Measurements from ENCODE around the gene SLC1A5.
"Not testable (repeated sequence)": the region's sequence is repeated elsewhere in the genome, so short reads cannot be mapped to it uniquely, and the experiment has no call there.

SLC1A5 gene

GRCh38 chr19:46788262-46788967 lies at the start of gene SLC1A5:
Gene SLC1A5, minus strand, starts transcription at chr19:46788594. Its CDS starts 629 bp downstream, at chr19:46787965.
- DNase-seq (ENCODE audit: low read depth) = peak; percentile 98

- DNase-seq (ENCODE audit: low read depth) = no peak
Measured at GRCh38 chr19:46838160-46838559, 49.8 kb upstream of the SLC1A5 start.

GRCh38 chr19:46834984-46835383 lies 46.6 kb upstream of the SLC1A5 start:
- DNase-seq (ENCODE audit: low read depth) = no peak

- no peak for DNase-seq (ENCODE audit: low read depth)
Measured at GRCh38 chr19:46834121-46834520, 45.7 kb upstream of the SLC1A5 start.

- DNase-seq (ENCODE audit: low read depth) = no peak
Measured at GRCh38 chr19:46830864-46831263, 42.5 kb upstream of the SLC1A5 start.

- DNase-seq (ENCODE audit: low read depth) = peak; percentile 49
Measured at GRCh38 chr19:46828484-46828883, 40.1 kb upstream of the SLC1A5 start.

GRCh38 chr19:46825731-46826055 lies 37.3 kb upstream of the SLC1A5 start:
- DNase-seq (ENCODE audit: low read depth) = no peak

GRCh38 chr19:46824890-46825730 lies 36.7 kb upstream of the SLC1A5 start:
- no peak for DNase-seq (ENCODE audit: low read depth)

GRCh38 chr19:46823049-46823448 lies 34.7 kb upstream of the SLC1A5 start:
- DNase-seq (ENCODE audit: low read depth) = no peak

- DNase-seq (ENCODE audit: low read depth) = not testable (repeated sequence)
Measured at GRCh38 chr19:46822410-46822787, 34.0 kb upstream of the SLC1A5 start.

- peak; percentile 27 for DNase-seq (ENCODE audit: low read depth)
Measured at GRCh38 chr19:46821512-46822409, 33.4 kb upstream of the SLC1A5 start.

- no peak for DNase-seq (ENCODE audit: low read depth)
Measured at GRCh38 chr19:46818812-46819211, 30.4 kb upstream of the SLC1A5 start.

GRCh38 chr19:46815833-46816627 lies 27.6 kb upstream of the SLC1A5 start:
- DNase-seq (ENCODE audit: low read depth) = no peak

- no peak for DNase-seq (ENCODE audit: low read depth)
Measured at GRCh38 chr19:46813839-46814358, 25.5 kb upstream of the SLC1A5 start.

GRCh38 chr19:46812977-46813838 lies 24.8 kb upstream of the SLC1A5 start:
- no peak for DNase-seq (ENCODE audit: low read depth)

GRCh38 chr19:46809534-46810272 lies 21.3 kb upstream of the SLC1A5 start:
- no peak for DNase-seq (ENCODE audit: low read depth)

- no peak for DNase-seq (ENCODE audit: low read depth)
Measured at GRCh38 chr19:46806656-46807055, 18.3 kb upstream of the SLC1A5 start.

- DNase-seq (ENCODE audit: low read depth) = not testable (repeated sequence)
Measured at GRCh38 chr19:46804432-46804831, 16.0 kb upstream of the SLC1A5 start.

GRCh38 chr19:46803555-46803954 lies 15.2 kb upstream of the SLC1A5 start:
- DNase-seq (ENCODE audit: low read depth) = no peak

- DNase-seq (ENCODE audit: low read depth) = no peak
Measured at GRCh38 chr19:46802152-46802551, 13.8 kb upstream of the SLC1A5 start.
